B cell (primary cell): ENCODE measurements around the gene METAP2. TPM values are rescaled to one million over a fixed set of nuclear protein-coding genes. Genes with fewer than 3 reads are reported as not detected.

ENCODE experiments used
- ATAC-seq: fragments of 200-7000 bp; cut with Tn5 transposase; one replicate; pipeline ENCODE4 v1.10.0; 2021; ENCODE audit warnings: low read depth, mild to moderate bottlenecking, moderate number of reproducible peaks, moderate library complexity
- CTCF ChIA-PET: fragments of 350-600 bp; sonication (Branson Sonifier 250); formaldehyde crosslinking; loops from one replicate; lab custom pipeline; 2021; ENCODE audit warnings: antibody characterized with exemption, inconsistent platforms; lab: Charles Lee
- POLR2A ChIA-PET: fragments of 350-600 bp; sonication (Branson Sonifier 250); formaldehyde crosslinking; loops from one replicate; lab custom pipeline; 2021; ENCODE audit warnings: antibody characterized with exemption; lab: Charles Lee
- DNase-seq: peaks from one replicate; pipeline ENCODE4 v3.0.0; 2013
- H2AFZ ChIP-seq: 2 replicates; pipeline ENCODE4 v1.6.1; 2012; ENCODE audit warnings: mild to moderate bottlenecking, low read depth, low read length; ENCODE audit not compliant: insufficient read depth, poor library complexity, severe bottlenecking
- H3K27ac ChIP-seq, 2 donors: 1 replicate in 1 of 2; 2 replicates in 1 of 2; pipeline ENCODE4 v1.5.1; 2012 to 2013; ENCODE audit warnings: low read length in 2 of 2, mild to moderate bottlenecking in 2 of 2, moderate library complexity in 1 of 2
- H3K27me3 ChIP-seq, 4 experiments: fragments of 200-600 bp in 1 of 4; sonication (generic) in 1 of 4; replicated peaks in 1 of 4; 1 replicate in 2 of 4; 2 replicates in 2 of 4; pipeline versions ENCODE4 v1.6.1 to v1.7.0; 2013 to 2016; ENCODE audit warnings: low read length in 3 of 4, mild to moderate bottlenecking in 2 of 4, mixed read lengths in 1 of 4, moderate library complexity in 1 of 4; ENCODE audit not compliant: insufficient read depth in 4 of 4, control insufficient read depth in 3 of 4; ENCODE audit errors: control extremely low read depth in 1 of 4
- H3K36me3 ChIP-seq, 2 experiments: replicated peaks in 1 of 2; 1 replicate in 1 of 2; 2 replicates in 1 of 2; pipeline versions ENCODE4 v1.6.1 to v1.7.1; 2013; ENCODE audit warnings: low read length in 1 of 2; ENCODE audit not compliant: insufficient read depth in 2 of 2, control insufficient read depth in 1 of 2; ENCODE audit errors: control extremely low read depth in 1 of 2, extremely low read depth in 1 of 2
- H3K4me1 ChIP-seq, 2 donors: fragments of 200-600 bp in 1 of 2; sonication (generic) in 1 of 2; 1 replicate in 1 of 2; 2 replicates in 1 of 2; pipeline versions ENCODE4 v1.5.1 to v1.6.1; 2013 to 2017; ENCODE audit warnings: low read length in 2 of 2; ENCODE audit not compliant: control insufficient read depth in 2 of 2, insufficient read depth in 2 of 2
- H3K4me2 ChIP-seq: replicated peaks from 2 replicates; pipeline ENCODE3; 2012; ENCODE audit warnings: mild to moderate bottlenecking, low read depth, low read length; ENCODE audit not compliant: poor library complexity, severe bottlenecking
- H3K4me3 ChIP-seq, 5 experiments: fragments of 200-600 bp in 1 of 5; sonication (generic) in 1 of 5; 1 replicate in 3 of 5; 2 replicates in 2 of 5; pipeline versions ENCODE4 v1.5.1 to v1.7.0; 2011 to 2016; ENCODE audit warnings: low read length in 4 of 5, mild to moderate bottlenecking in 4 of 5, low read depth in 2 of 5, control low read depth in 1 of 5, moderate library complexity in 1 of 5; ENCODE audit not compliant: insufficient read depth in 1 of 5; ENCODE audit errors: control extremely low read depth in 1 of 5, extremely low read depth in 1 of 5
- H3K79me2 ChIP-seq: fragments of 200-600 bp; sonication (generic); one replicate; pipeline ENCODE4 v1.6.0; 2016; ENCODE audit warnings: low read length; ENCODE audit not compliant: control insufficient read depth, insufficient read depth
- H3K9ac ChIP-seq: fragments of 200-600 bp; sonication (generic); 2 replicates; pipeline ENCODE4 v1.6.1; 2017; ENCODE audit warnings: mild to moderate bottlenecking, low read length, moderate library complexity
- H3K9me3 ChIP-seq, 3 donors: one replicate each; pipeline versions ENCODE4 v1.6.1 to v1.7.1; 2013; ENCODE audit warnings: low read length in 2 of 3; ENCODE audit not compliant: control insufficient read depth in 2 of 3, insufficient read depth in 1 of 3; ENCODE audit errors: control extremely low read depth in 1 of 3
- H4K20me1 ChIP-seq: 2 replicates; pipeline ENCODE4 v1.6.0; 2012; ENCODE audit warnings: mild to moderate bottlenecking, low read length; ENCODE audit not compliant: insufficient read depth, control insufficient read depth, poor library complexity, severe bottlenecking
- H3K27ac Mint-ChIP-seq: one replicate; pipeline ENCODE4 v1.8.0; 2021; ENCODE audit warnings: mixed read lengths
- H3K27me3 Mint-ChIP-seq: one replicate; pipeline ENCODE4 v1.8.0; 2021; ENCODE audit warnings: mixed read lengths
- H3K4me1 Mint-ChIP-seq: one replicate; pipeline ENCODE4 v1.8.0; 2021; ENCODE audit warnings: mixed read lengths
- H3K4me3 Mint-ChIP-seq: one replicate; pipeline ENCODE4 v1.8.0; 2021; ENCODE audit warnings: mixed read lengths
- H3K9me3 Mint-ChIP-seq: one replicate; pipeline ENCODE4 v1.8.0; 2022; ENCODE audit warnings: mixed read lengths; ENCODE audit not compliant: insufficient read depth
- EZH2 ChIP-seq: IDR thresholded peaks from 2 replicates; pipeline ENCODE4 v1.6.1; 2012; ENCODE audit warnings: borderline replicate concordance, low read depth, mild to moderate bottlenecking, moderate library complexity, low read length; ENCODE audit not compliant: insufficient read depth, poor library complexity, severe bottlenecking
- WGBS: methylation state at CpG from one replicate; pipeline ENCODE4 v1.1.5; 2013; ENCODE audit warnings: missing lambda C conversion rate; ENCODE audit not compliant: insufficient coverage; 5-methylcytosine and 5-hydroxymethylcytosine counted together
- intact Hi-C: fragments of 100-400 bp; cut with micrococcal nuclease; formaldehyde crosslinking; loops from one replicate; pipeline ENCODE4 v1.10.0; 2022
- polyA plus RNA-seq: library from polyadenylated mRNA; depleted of rRNA; stranded (reverse); fragments of >200 nt; gene quantifications from 2 replicates; pipeline ENCODE4 v1.2.3, GENCODE V29; 2012
- total RNA-seq, 2 donors: library from RNA; stranded (reverse); fragments of 120-200 nt in 1 of 2; gene quantifications; 1 replicate in 1 of 2; 2 replicates in 1 of 2; pipeline versions ENCODE4 v1.2.3 to v1.2.4, GENCODE V29; 2013 to 2022
- TF ChIP-seq, protein P1 (sequence below): fragments of 200-600 bp; IDR thresholded peaks from one replicate; pipeline ENCODE4 v1.8.0; 2022; ENCODE audit warnings: antibody characterized with exemption, mild to moderate bottlenecking

METAP2 gene
- total and polyA plus RNA-seq, 2 donors (not counting 1 experiment from before 2014, with no cell fraction given), result 15.3 to 49.9 TPM

DNA sequence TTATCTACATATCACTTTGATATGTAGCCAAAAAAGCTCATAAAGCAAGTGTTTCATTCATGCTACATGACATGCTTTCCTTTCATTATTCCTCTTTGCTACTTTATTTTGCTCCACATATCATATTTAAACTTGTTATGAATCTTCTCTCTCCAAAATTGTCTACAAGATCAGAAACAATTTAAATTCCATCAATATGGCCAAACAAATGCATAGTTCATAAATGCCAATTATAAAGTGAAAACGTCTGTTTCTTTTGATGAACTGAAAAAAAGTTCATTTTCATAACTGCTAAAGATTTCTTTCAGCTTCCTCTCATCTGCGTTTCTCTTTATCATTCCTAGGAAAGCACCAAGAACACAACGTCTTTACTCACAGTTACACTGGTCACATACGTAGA, 54.5 kb downstream of the METAP2 start:
- Histone ChIP-seq H4K20me1 (no peaks in the 10 kb centered on the region), H3K79me2 (no peaks in the 10 kb centered on the region), H3K4me3 (no peak overlapping the region), H3K27me3 (no peaks in the 10 kb centered on the region), H3K4me1 (no peaks in the 10 kb centered on the region), H3K27ac (no peak overlapping the region), H3K36me3 (no peaks in the 10 kb centered on the region), H3K4me2 (no peak overlapping the region), H3K9ac (no peak overlapping the region), H3K9me3 (no peaks in the 10 kb centered on the region), H2AFZ (no peak overlapping the region)
- DNase-seq (no peak), ATAC-seq (no peak)
- Mint-ChIP-seq H3K27ac (no peak overlapping the region), H3K4me1 (no peaks in the 10 kb centered on the region), H3K27me3 (no peaks in the 10 kb centered on the region), H3K9me3 (no peaks in the 10 kb centered on the region), H3K4me3 (no peak overlapping the region)
- 93% methylated on average over 3 of the region's 4 CpGs for WGBS
- intact Hi-C loops, result no loop called here
- ChIA-PET CTCF (interaction anchor here (2.0 kb wide), 1 partner anchor 411 kb away, joined by 6 read pairs; no protein-coding TSS in a partner anchor), POLR2A (no interaction called here)
- no peak for TF ChIP-seq EZH2

DNA sequence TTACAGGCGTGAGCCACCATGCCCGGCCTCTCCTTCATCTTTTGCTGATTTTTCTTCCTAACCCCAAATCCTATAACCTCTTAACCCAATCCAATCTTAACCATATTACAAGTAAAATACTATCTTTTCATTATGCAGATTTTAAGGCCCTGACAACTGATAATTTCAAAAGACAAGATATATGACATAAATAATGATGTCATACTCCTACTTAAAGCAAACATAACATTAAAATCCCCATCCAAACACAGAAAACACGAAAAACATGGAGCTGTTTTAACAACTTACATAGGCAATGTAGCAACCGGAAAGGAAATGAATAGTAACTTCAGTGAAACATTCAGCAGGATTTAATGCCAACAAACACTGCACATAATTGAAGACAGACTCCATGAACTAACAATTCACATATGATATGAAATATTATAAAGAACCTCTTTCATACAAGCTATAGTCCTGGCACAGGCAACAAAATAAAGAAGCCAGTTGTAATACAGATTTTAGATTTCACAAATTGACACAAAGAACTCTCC, 55.8 kb downstream of the METAP2 start:
- CTCF ChIA-PET, result interaction anchor here (1.2 to 2.0 kb wide), 2 partner anchors 9 to 413 kb away, joined by 4 to 6 read pairs; no protein-coding TSS in a partner anchor
- intact Hi-C loops, result loop anchor here (5.0 kb wide), 1 partner anchor 457 kb away; the partner anchor contains the start of gene NR2C1

More for the DNA sequence above, 55.8 kb downstream of the METAP2 start:
- DNase-seq (no peak), ATAC-seq (no peak)
- Mint-ChIP-seq H3K27me3 (no peaks in the 10 kb centered on the region), H3K4me3 (no peak overlapping the region), H3K4me1 (peaks cover 1% of the 10 kb centered on the region), H3K27ac (no peak overlapping the region), H3K9me3 (no peaks in the 10 kb centered on the region)
- H3K4me1 ChIP-seq, result no peaks in the 10 kb centered on the region
- H3K9me3 ChIP-seq, result no peaks in the 10 kb centered on the region
- TF ChIP-seq, protein P1, sequence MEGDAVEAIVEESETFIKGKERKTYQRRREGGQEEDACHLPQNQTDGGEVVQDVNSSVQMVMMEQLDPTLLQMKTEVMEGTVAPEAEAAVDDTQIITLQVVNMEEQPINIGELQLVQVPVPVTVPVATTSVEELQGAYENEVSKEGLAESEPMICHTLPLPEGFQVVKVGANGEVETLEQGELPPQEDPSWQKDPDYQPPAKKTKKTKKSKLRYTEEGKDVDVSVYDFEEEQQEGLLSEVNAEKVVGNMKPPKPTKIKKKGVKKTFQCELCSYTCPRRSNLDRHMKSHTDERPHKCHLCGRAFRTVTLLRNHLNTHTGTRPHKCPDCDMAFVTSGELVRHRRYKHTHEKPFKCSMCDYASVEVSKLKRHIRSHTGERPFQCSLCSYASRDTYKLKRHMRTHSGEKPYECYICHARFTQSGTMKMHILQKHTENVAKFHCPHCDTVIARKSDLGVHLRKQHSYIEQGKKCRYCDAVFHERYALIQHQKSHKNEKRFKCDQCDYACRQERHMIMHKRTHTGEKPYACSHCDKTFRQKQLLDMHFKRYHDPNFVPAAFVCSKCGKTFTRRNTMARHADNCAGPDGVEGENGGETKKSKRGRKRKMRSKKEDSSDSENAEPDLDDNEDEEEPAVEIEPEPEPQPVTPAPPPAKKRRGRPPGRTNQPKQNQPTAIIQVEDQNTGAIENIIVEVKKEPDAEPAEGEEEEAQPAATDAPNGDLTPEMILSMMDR, result no peak
- TF ChIP-seq EZH2, result no peak
- H3K4me3 ChIP-seq, result no peak overlapping the region
- H3K27ac ChIP-seq, result no peak overlapping the region
- no peak overlapping the region for H2AFZ ChIP-seq
- H3K9ac ChIP-seq, result no peak overlapping the region
- H3K4me2 ChIP-seq, result no peak overlapping the region
- POLR2A ChIA-PET, result no interaction called here
- no peaks in the 10 kb centered on the region for H3K27me3 ChIP-seq
- 93% methylated on average over 2 of the region's 4 CpGs for WGBS
- no peaks in the 10 kb centered on the region for H3K36me3 ChIP-seq
- no peaks in the 10 kb centered on the region for H3K79me2 ChIP-seq
- H4K20me1 ChIP-seq, result no peaks in the 10 kb centered on the region
